ENCODE data around the gene ST6GALNAC1. TPM values are rescaled to one million over a fixed set of nuclear protein-coding genes. Genes with fewer than 3 reads are reported as not detected.
A peak's percentile ranks its signal among the peaks of the same experiment; 100 is the strongest.

ST6GALNAC1 gene
- total and polyA plus RNA-seq, 2 of the 13 experiments (the other 11 are each of a cell fraction or from before 2014, with no cell fraction given), result not detected

DNA sequence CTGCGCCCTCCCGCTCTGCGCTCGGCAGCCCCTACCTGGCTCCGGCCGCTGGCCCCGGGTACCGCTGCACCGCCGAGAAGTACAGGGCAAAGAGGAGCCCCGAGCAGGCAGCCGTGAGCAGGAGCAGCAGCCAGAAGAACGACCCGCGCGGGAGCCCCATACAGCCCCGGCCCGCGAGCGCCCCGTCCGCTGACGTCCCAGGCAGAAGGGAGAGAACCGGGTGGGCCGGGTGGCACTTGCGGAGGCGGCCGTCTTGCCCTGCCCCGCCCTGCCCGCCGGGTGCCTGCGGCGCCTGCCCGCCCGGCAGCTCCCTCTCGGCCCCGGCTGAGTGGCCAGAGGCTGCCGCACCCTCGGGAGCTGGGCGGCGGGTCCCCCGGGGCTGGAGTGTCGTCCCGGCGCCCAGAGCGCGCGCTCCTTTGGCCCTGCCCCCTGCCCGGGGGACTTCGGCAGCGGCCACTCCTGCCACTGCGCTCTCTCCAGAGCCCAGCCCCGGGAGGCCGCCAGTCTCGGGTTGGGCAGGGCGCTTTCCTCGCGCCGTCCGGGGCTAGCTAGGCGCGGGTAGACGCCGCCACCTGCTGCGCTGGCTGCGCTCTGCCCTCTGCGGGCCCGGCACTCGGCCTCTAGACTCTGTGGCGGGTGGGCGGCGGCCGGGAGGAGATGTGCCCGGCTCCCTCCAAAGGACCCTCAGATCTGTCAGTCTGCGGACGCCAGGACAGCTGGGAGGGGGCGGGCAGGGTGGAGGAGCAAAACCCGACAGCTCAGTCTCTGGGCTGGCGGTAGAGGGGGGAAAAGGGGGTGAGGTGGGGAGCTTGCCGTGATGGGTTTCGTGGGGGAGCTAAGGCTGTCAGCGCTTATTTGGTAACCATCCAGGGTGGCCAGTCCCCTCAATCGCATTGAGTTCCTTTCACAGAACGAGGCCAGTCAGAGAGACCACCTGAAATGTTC is 57.6 kb downstream of the ST6GALNAC1 start, which contains the start of gene ST6GALNAC2 (continued):
- 0 out of 2 replicates have a peak, but pooled peaks have one; percentile 58 for TF ChIP-seq KLF6 (CRISPR knock-in tag; IDR thresholded peaks at IDR 0.05)
- 0 out of 2 replicates have a peak, but pooled peaks have one; percentile 29 for TF ChIP-seq POGZ (CRISPR knock-in tag; IDR thresholded peaks at IDR 0.05)
- TF ChIP-seq XBP1 (CRISPR knock-in tag; IDR thresholded peaks at IDR 0.05), result no peak
- TF ChIP-seq, protein P1, sequence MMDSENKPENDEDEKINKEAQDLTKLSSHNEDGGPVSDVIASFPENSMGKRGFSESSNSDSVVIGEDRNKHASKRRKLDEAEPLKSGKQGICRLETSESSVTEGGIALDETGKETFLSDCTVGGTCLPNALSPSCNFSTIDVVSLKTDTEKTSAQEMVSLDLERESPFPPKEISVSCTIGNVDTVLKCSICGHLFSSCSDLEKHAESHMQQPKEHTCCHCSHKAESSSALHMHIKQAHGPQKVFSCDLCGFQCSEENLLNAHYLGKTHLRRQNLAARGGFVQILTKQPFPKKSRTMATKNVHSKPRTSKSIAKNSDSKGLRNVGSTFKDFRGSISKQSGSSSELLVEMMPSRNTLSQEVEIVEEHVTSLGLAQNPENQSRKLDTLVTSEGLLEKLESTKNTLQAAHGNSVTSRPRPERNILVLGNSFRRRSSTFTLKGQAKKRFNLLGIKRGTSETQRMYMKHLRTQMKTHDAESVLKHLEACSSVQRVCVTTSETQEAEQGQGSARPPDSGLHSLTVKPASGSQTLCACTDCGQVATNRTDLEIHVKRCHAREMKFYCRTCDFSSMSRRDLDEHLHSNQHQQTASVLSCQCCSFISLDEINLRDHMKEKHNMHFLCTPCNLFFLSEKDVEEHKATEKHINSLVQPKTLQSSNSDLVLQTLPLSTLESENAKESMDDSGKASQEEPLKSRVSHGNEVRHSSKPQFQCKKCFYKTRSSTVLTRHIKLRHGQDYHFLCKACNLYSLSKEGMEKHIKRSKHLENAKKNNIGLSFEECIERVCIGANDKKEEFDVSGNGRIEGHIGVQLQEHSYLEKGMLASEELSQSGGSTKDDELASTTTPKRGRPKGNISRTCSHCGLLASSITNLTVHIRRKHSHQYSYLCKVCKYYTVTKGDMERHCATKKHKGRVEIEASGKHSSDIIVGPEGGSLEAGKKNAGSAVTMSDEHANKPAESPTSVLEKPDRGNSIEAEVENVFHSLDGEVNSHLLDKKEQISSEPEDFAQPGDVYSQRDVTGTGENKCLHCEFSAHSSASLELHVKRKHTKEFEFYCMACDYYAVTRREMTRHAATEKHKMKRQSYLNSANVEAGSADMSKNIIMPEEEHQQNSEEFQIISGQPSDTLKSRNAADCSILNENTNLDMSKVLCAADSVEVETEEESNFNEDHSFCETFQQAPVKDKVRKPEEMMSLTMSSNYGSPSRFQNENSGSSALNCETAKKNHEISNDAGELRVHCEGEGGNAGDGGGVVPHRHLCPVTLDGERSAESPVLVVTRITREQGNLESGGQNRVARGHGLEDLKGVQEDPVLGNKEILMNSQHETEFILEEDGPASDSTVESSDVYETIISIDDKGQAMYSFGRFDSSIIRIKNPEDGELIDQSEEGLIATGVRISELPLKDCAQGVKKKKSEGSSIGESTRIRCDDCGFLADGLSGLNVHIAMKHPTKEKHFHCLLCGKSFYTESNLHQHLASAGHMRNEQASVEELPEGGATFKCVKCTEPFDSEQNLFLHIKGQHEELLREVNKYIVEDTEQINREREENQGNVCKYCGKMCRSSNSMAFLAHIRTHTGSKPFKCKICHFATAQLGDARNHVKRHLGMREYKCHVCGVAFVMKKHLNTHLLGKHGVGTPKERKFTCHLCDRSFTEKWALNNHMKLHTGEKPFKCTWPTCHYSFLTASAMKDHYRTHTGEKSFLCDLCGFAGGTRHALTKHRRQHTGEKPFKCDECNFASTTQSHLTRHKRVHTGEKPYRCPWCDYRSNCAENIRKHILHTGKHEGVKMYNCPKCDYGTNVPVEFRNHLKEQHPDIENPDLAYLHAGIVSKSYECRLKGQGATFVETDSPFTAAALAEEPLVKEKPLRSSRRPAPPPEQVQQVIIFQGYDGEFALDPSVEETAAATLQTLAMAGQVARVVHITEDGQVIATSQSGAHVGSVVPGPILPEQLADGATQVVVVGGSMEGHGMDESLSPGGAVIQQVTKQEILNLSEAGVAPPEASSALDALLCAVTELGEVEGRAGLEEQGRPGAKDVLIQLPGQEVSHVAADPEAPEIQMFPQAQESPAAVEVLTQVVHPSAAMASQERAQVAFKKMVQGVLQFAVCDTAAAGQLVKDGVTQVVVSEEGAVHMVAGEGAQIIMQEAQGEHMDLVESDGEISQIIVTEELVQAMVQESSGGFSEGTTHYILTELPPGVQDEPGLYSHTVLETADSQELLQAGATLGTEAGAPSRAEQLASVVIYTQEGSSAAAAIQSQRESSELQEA (CRISPR knock-in tag; IDR thresholded peaks at IDR 0.05; ENCODE audit: not compliant biosample characterization), result no peak
- TF ChIP-seq, protein P2, sequence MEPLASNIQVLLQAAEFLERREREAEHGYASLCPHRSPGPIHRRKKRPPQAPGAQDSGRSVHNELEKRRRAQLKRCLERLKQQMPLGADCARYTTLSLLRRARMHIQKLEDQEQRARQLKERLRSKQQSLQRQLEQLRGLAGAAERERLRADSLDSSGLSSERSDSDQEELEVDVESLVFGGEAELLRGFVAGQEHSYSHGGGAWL (CRISPR knock-in tag; IDR thresholded peaks at IDR 0.05), result peak; percentile 63
- TF ChIP-seq, protein P3, sequence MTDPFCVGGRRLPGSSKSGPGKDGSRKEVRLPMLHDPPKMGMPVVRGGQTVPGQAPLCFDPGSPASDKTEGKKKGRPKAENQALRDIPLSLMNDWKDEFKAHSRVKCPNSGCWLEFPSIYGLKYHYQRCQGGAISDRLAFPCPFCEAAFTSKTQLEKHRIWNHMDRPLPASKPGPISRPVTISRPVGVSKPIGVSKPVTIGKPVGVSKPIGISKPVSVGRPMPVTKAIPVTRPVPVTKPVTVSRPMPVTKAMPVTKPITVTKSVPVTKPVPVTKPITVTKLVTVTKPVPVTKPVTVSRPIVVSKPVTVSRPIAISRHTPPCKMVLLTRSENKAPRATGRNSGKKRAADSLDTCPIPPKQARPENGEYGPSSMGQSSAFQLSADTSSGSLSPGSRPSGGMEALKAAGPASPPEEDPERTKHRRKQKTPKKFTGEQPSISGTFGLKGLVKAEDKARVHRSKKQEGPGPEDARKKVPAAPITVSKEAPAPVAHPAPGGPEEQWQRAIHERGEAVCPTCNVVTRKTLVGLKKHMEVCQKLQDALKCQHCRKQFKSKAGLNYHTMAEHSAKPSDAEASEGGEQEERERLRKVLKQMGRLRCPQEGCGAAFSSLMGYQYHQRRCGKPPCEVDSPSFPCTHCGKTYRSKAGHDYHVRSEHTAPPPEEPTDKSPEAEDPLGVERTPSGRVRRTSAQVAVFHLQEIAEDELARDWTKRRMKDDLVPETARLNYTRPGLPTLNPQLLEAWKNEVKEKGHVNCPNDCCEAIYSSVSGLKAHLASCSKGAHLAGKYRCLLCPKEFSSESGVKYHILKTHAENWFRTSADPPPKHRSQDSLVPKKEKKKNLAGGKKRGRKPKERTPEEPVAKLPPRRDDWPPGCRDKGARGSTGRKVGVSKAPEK (CRISPR knock-in tag; IDR thresholded peaks at IDR 0.05; ENCODE audit: borderline replicate concordance), result peak; percentile 24; the same call in 1 of the 2 replicates
- TF ChIP-seq, protein P4, sequence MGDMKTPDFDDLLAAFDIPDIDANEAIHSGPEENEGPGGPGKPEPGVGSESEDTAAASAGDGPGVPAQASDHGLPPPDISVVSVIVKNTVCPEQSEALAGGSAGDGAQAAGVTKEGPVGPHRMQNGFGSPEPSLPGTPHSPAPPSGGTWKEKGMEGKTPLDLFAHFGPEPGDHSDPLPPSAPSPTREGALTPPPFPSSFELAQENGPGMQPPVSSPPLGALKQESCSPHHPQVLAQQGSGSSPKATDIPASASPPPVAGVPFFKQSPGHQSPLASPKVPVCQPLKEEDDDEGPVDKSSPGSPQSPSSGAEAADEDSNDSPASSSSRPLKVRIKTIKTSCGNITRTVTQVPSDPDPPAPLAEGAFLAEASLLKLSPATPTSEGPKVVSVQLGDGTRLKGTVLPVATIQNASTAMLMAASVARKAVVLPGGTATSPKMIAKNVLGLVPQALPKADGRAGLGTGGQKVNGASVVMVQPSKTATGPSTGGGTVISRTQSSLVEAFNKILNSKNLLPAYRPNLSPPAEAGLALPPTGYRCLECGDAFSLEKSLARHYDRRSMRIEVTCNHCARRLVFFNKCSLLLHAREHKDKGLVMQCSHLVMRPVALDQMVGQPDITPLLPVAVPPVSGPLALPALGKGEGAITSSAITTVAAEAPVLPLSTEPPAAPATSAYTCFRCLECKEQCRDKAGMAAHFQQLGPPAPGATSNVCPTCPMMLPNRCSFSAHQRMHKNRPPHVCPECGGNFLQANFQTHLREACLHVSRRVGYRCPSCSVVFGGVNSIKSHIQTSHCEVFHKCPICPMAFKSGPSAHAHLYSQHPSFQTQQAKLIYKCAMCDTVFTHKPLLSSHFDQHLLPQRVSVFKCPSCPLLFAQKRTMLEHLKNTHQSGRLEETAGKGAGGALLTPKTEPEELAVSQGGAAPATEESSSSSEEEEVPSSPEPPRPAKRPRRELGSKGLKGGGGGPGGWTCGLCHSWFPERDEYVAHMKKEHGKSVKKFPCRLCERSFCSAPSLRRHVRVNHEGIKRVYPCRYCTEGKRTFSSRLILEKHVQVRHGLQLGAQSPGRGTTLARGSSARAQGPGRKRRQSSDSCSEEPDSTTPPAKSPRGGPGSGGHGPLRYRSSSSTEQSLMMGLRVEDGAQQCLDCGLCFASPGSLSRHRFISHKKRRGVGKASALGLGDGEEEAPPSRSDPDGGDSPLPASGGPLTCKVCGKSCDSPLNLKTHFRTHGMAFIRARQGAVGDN (CRISPR knock-in tag; IDR thresholded peaks at IDR 0.05), result peak; percentile 73
- TF ChIP-seq HNF4G (IDR thresholded peaks at IDR 0.05; ENCODE audit: borderline replicate concordance, low read depth, low read length), result no peak
- peak; percentile 16; the same call in 1 of the 2 replicates for TF ChIP-seq HNF4G (CRISPR knock-in tag; IDR thresholded peaks at IDR 0.05; ENCODE audit: borderline replicate concordance, low read depth)
- peak; percentile 74; the same call in 1 of the 2 replicates for TF ChIP-seq KLF12 (CRISPR knock-in tag; IDR thresholded peaks at IDR 0.05; ENCODE audit: borderline replicate concordance)
- TF ChIP-seq GATAD2A (CRISPR knock-in tag; IDR thresholded peaks at IDR 0.05), result no peak

Measured in HepG2 (cell line).